A549 treated with RU486 at 1 μM for 4 hours (cell line): ENCODE data around the gene DBNDD1. TPM values are rescaled to one million over a fixed set of nuclear protein-coding genes. Genes with fewer than 3 reads are reported as not detected.

Experiments used
- total RNA-seq: library from RNA; stranded (reverse); fragments of 200-300 nt; extraction: Qiagen RNA extraction; gene quantifications from 5 replicates; pipeline ENCODE4 v1.2.3, GENCODE V29; 2022; ENCODE audit warnings: low read depth

DBNDD1 gene
- total RNA-seq: 44.6 to 64.7 TPM (median 56.9 TPM) in 5 replicates

GRCh38 chr16:90018652-90019542 is at the start of gene DBNDD1:
Gene DBNDD1 (minus strand): TSS chr16:90019456. CDS start chr16:90019341, 115 bp downstream.

Other genes starting within 250 kb of the DBNDD1 start
- gene FANCA, start 202.8 kb downstream of the DBNDD1 start, total RNA-seq: 29.1 to 35.8 TPM (median 34.7 TPM) in 5 replicates
- gene SPIRE2, start 191.0 kb downstream of the DBNDD1 start, total RNA-seq: 5.4 to 8.4 TPM (median 8.2 TPM) in 5 replicates
- gene TCF25, start 145.9 kb downstream of the DBNDD1 start, total RNA-seq: 67.7 to 79.8 TPM (median 70.7 TPM) in 5 replicates
- 3.8 to 8.5 TPM (median 7.2 TPM) in 5 replicates for gene MC1R, start 100.6 kb downstream of the DBNDD1 start, total RNA-seq
- gene TUBB3, start 96.1 kb downstream of the DBNDD1 start, total RNA-seq: 167 to 245 TPM (median 212 TPM) in 5 replicates
- gene DEF8, start 70.7 kb downstream of the DBNDD1 start, total RNA-seq: 81.0 to 112 TPM (median 105 TPM) in 5 replicates
- 0.03 TPM in 1 of 5 replicates, not detected in the others for gene PRDM7, start 57.9 kb upstream of the DBNDD1 start, total RNA-seq